AG09309 (cell line): ENCODE measurements around the gene UBXN6.

Experiments used
- DNase-seq: peaks from one replicate; pipeline ENCODE4 v3.0.0-alpha.2; 2010; ENCODE audit warnings: low read depth
- H3K4me3 ChIP-seq: 2 replicates; pipeline ENCODE4 v1.5.1; 2011; ENCODE audit warnings: mild to moderate bottlenecking, low read depth, low read length, moderate library complexity; ENCODE audit not compliant: control insufficient read depth
- CTCF ChIP-seq: IDR thresholded peaks from 2 replicates; pipeline ENCODE4 v1.5.1; 2011; ENCODE audit warnings: mild to moderate bottlenecking, low read depth, low read length, inconsistent platforms; ENCODE audit not compliant: insufficient read depth, control insufficient read depth; ENCODE audit errors: missing control alignments

Gene UBXN6

GRCh38 chr19:4444765-4445741 lies 12.5 kb downstream of the UBXN6 start:
- no peak overlapping the region for H3K4me3 ChIP-seq
- no peak for DNase-seq
- no peak for TF ChIP-seq CTCF

DNA sequence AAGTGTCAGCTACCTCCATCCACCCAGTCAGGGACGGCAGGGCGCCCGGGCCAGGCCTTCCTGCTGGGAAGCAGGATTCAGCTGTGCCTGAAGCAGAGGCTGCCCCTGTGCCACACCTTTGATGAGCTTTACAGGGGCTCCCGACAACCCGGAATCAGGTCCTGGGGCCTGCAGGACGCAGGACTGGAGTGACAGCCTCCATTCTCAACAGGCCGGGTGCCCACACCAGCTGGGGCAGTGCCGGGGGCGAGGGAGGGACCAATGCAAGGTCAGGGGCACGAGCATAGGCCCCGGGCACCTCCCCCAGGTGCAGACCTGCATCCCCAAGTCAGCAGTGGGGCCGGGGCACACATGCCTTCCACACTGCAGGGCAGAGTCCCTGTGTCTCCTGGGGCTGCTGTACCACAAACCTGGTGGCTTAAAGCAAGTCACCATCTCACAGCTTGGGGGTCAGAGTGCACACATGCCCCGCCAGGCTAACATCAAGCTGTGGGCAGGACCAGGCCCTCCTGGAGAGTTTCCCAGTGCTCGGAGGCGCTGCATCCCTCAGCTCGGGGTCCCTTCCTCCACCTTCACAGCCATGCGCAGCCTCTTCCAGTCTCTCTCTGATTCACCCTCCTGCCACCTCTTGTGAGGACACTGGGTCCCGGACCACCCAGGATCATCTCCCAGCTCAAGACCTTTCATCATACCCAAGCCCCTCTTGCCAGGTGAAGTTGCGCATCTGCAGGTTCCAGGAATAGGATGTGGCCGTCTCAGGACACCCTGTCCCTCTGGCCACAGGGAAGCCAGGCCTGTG lies 13.4 kb downstream of the UBXN6 start:
- TF ChIP-seq CTCF: no peak
- DNase-seq: no peak
- H3K4me3 ChIP-seq: no peak overlapping the region

DNA sequence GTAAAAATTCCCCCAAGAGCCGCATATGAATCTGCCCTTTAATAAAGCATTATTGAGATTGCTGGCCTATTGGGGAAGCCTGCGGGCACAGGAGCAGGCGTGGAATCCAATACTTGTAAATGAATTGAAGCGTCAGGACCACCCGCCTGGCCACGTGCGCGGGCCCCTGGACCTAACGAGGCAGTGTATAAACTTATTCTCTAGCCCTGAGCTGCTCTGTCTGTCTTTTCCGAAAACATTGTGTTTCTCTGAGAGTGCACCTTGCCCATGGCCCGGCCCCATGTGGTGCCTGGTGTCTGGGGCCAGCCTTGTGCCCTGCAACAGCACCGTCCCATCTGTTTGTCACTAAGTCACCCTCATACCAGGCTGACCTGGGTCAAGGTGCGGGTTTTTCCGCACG lies 14.4 kb downstream of the UBXN6 start:
- H3K4me3 ChIP-seq: no peak overlapping the region
- DNase-seq: no peak
- TF ChIP-seq CTCF: no peak

DNA sequence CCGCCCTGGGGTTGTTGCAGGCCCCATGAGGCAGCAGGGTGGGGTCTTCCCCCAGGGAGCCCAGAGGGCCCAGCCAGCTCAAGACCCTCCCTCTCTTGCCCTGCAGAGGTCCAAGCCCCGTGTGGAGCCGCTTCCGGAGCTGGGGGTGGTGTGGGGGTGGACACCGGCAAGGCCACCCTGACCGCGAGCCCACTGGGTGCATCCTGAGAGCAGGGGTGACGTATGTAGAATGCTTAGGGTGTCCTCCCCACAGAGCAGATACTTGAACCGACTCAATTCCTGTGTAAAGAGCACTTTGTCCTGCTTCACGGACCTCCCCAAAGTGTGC lies 14.8 kb downstream of the UBXN6 start:
- no peak overlapping the region for H3K4me3 ChIP-seq
- TF ChIP-seq CTCF: no peak
- DNase-seq: no peak

DNA sequence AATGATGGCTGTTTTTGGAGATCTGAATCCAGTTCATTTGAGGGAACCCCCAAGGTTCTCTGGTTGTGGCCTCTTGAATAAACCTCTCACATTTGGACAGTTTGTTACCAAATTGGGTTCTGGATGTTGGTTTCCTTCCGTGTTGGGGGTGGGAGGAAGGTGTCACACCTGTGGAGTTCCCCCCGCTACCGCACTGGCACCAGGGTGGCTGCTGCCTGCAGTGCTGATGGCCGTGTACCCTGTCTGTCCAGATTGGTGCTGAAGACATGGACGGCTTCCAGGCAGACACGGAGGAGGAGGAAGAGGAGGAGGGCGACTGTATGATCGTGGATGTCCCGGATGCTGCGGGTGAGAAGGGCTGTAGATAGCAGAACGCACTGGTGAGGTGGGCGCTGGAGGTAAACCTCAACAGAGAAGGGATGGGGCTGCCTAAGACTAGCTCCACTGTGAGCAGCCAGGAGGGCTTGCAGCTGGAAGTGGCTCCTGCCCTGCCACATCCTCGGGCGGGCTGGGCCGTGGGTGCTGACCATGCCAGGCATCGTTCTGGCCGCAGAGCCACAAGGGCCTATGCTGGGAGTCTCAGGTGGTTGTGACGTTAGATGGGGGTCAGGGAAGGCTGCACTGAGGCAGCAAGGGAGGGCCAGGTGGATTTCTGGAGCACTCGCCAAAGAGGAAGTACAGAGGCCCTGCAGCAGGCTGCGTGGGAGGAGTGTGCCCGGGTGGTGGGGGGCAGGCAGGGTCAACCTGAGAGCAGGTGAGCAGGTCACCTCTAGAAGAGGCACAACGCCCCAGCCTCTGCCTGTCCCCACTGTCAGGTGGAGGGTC lies 15.4 kb downstream of the UBXN6 start:
- DNase-seq: no peak
- H3K4me3 ChIP-seq: no peak overlapping the region
- TF ChIP-seq CTCF: no peak

GRCh38 chr19:4439243-4439642 lies 18.4 kb downstream of the UBXN6 start:
- DNase-seq: no peak
- TF ChIP-seq CTCF: no peak
- no peak overlapping the region for H3K4me3 ChIP-seq
